Measurements from ENCODE around the gene PUS7L. TPM values are rescaled to one million over a fixed set of nuclear protein-coding genes. Genes with fewer than 3 reads are reported as not detected.

PUS7L gene
- total RNA-seq, 1 experiment from 2014 or later: 14.4 TPM

GRCh38 chr12:43696154-43696553 is 62.4 kb downstream of the PUS7L start:
- H4K5ac ChIP-seq (ENCODE audit: insufficient read length, low read depth, low read length): no peak overlapping the region
- no peaks in the 10 kb centered on the region; a peak in 1 of 7 replicates for H3K36me3 Mint-ChIP-seq (ENCODE audit: insufficient read depth in 1 of 3, low read depth in 3 of 3)
- no peak for TF ChIP-seq CTCF (conservative IDR thresholded peaks at IDR 0.05)
- no peak overlapping the region for H3K4me2 ChIP-seq (ENCODE audit: insufficient read depth, insufficient read length, low read length)
- H3K27ac Mint-ChIP-seq: no peak overlapping the region
- no peak overlapping the region for H3K4me3 Mint-ChIP-seq
- no peak overlapping the region for H3K9ac ChIP-seq (ENCODE audit: extremely low read depth, insufficient read length, low read length)
- no peaks in the 10 kb centered on the region for H3K79me1 ChIP-seq (ENCODE audit: insufficient read depth, low read depth, low read length, poor library complexity, severe bottlenecking)
- no peak overlapping the region for H3K14ac ChIP-seq (ENCODE audit: insufficient read depth, low read length)
- no peaks in the 10 kb centered on the region for H3K23me2 ChIP-seq (ENCODE audit: insufficient read length, low read depth, low read length, poor library complexity, severe bottlenecking)
- H3K27ac ChIP-seq (ENCODE audit: insufficient read length, low read depth, low read length): no peak overlapping the region
- no peak overlapping the region for H3K23ac ChIP-seq (ENCODE audit: insufficient read length, low read depth, low read length)
- H3K9me3 Mint-ChIP-seq: no peaks in the 10 kb centered on the region
- peaks cover 3% of the 10 kb centered on the region in 2 experiments; a peak in 1 of 4 replicates for H3K4me1 Mint-ChIP-seq
- no peak overlapping the region for H3K4ac ChIP-seq (ENCODE audit: low read depth, low read length)
- no peak overlapping the region for H2BK20ac ChIP-seq (ENCODE audit: low read depth, low read length, poor library complexity, severe bottlenecking)
- WGBS (ENCODE audit: extremely low coverage, insufficient read length, low lambda C conversion rate): no CpG with 5 or more reads among the region's 3 CpGs
- no peaks in the 10 kb centered on the region for H4K20me1 ChIP-seq (ENCODE audit: control insufficient read depth, insufficient read depth, insufficient read length)
- H3T11ph ChIP-seq (ENCODE audit: low read length): no peak overlapping the region
- H3K9me3 ChIP-seq (ENCODE audit: control insufficient read depth, low read depth, low read length): no peaks in the 10 kb centered on the region
- DNase-seq: no peak
- no peak overlapping the region for H4K91ac ChIP-seq (ENCODE audit: insufficient read length, low read depth, low read length)
- H3K18ac ChIP-seq (ENCODE audit: insufficient read length, low read depth, low read length): no peak overlapping the region
- no peak overlapping the region for H2BK15ac ChIP-seq (ENCODE audit: low read depth, low read length)
- H3K79me2 ChIP-seq (ENCODE audit: insufficient read depth, low read length): no peaks in the 10 kb centered on the region; the same call in 1 of the 2 replicates
- H3K27me3 Mint-ChIP-seq (ENCODE audit: low read depth): no peaks in the 10 kb centered on the region
- no peaks in the 10 kb centered on the region for H3K4me1 ChIP-seq (ENCODE audit: insufficient read depth, low read length)
- H2AFZ ChIP-seq (ENCODE audit: low read length): no peak overlapping the region
- H3K27me3 ChIP-seq (ENCODE audit: insufficient read depth, low read length): no peaks in the 10 kb centered on the region
- no peak overlapping the region for H2BK120ac ChIP-seq (ENCODE audit: low read depth, low read length, poor library complexity, severe bottlenecking)
- no peak overlapping the region for H2AK5ac ChIP-seq (ENCODE audit: insufficient read length, low read length)
- no peak overlapping the region for H2BK5ac ChIP-seq (ENCODE audit: insufficient read length, low read length)
- no peak overlapping the region for H3K56ac ChIP-seq (ENCODE audit: insufficient read length, low read depth, low read length)
- no peak overlapping the region for H4K8ac ChIP-seq (replicated peaks; ENCODE audit: insufficient read length, low read depth, low read length)
- H2BK12ac ChIP-seq (ENCODE audit: insufficient read length, low read depth, low read length): no peak overlapping the region

All from H9 (cell line).